Measurements from ENCODE around the gene TBC1D3I. TPM values are rescaled to one million over a fixed set of nuclear protein-coding genes. Genes with fewer than 3 reads are reported as not detected.
"Not testable (repeated sequence)": the region's sequence is repeated elsewhere in the genome, so short reads cannot be mapped to it uniquely, and the experiment has no call there.

The TBC1D3I gene
- 0.15 TPM in 1 of 2 replicates, not detected in the other for total RNA-seq (2016; rRNA removed; fragmentation: Illumina TruSeq; extraction: Trizol)
- total RNA-seq (2016; cell fraction: cytosol; rRNA removed; fragmentation: Illumina TruSeq; extraction: Trizol; ENCODE audit: low read depth), result 0.20 TPM in 1 of 2 replicates, not detected in the other
- 0.32 TPM in 1 of 2 replicates, not detected in the other for total RNA-seq (2016; cell fraction: insoluble cytoplasmic fraction; rRNA removed; fragmentation: Illumina TruSeq; extraction: Trizol)
- not detected in 2 replicates for total RNA-seq (2016; cell fraction: membrane; rRNA removed; fragmentation: Illumina TruSeq; extraction: Trizol)
- total RNA-seq (2016; cell fraction: nucleus; rRNA removed; fragmentation: Illumina TruSeq; extraction: Trizol), result 0.37 TPM in 1 of 2 replicates, not detected in the other
- 0.30 and 0.53 TPM in 2 replicates for polyA plus RNA-seq (2011; rRNA removed)
- 0.43 TPM in 1 of 2 replicates, not detected in the other for polyA plus RNA-seq (2011; cell fraction: cytosol; rRNA removed)
- polyA plus RNA-seq (2011; cell fraction: nucleus; rRNA removed), result 3.4 and 9.8 TPM in 2 replicates
- 0.28 and 0.34 TPM in 2 replicates for polyA plus RNA-seq (2012)
- not detected in 2 replicates for polyA plus RNA-seq (2016; cell fraction: cytosol; fragmentation: Illumina TruSeq; extraction: Trizol; ENCODE audit: low read depth)
- not detected in 2 replicates for polyA plus RNA-seq (2016; cell fraction: insoluble cytoplasmic fraction; fragmentation: Illumina TruSeq; extraction: Trizol; ENCODE audit: low read depth)
- not detected in 2 replicates for polyA plus RNA-seq (2016; cell fraction: membrane; fragmentation: Illumina TruSeq; extraction: Trizol; ENCODE audit: low read depth)
- polyA plus RNA-seq (2016; cell fraction: nucleus; fragmentation: Illumina TruSeq; extraction: Trizol; ENCODE audit: insufficient read depth, low read depth), result 1.1 and 2.2 TPM in 2 replicates
- polyA minus RNA-seq (2011; rRNA and poly(A)+ RNA removed; ENCODE audit: low replicate concordance), result 0.10 TPM in 1 of 2 replicates, not detected in the other
- polyA minus RNA-seq (2011; cell fraction: cytosol; rRNA and poly(A)+ RNA removed), result not detected in 2 replicates
- polyA minus RNA-seq (2011; cell fraction: nucleus; rRNA and poly(A)+ RNA removed), result 0.37 and 1.8 TPM in 2 replicates
- percentile 31 among the genes with signal in this experiment for Bru-seq, nascent RNA
- BruChase-seq, experiment 1, labeled RNA remaining after a 6-hour chase, result percentile 36 among the genes with signal in this experiment
- percentile 37 among the genes with signal in this experiment for BruChase-seq, experiment 2, labeled RNA remaining after a 2-hour chase
- long read RNA-seq, experiment 1, result 0 reads
- long read RNA-seq, experiment 2, result 0 reads

- intact Hi-C loops (cut with micrococcal nuclease; ENCODE audit: unreplicated experiment); H2AFZ ChIP-seq (ENCODE audit: low read length); FAIRE-seq; POLR2A ChIA-PET; H3K9ac ChIP-seq (ENCODE audit: insufficient read depth, low read depth, low read length); H3K36me3 ChIP-seq (replicated peaks in 1 of 2; ENCODE audit: control insufficient read depth in 1 of 2, insufficient read depth in 2 of 2, low read length in 2 of 2); H3K4me2 ChIP-seq (ENCODE audit: low read depth, low read length); H3K27ac ChIP-seq (ENCODE audit: extremely low read length, insufficient read depth, low read length); H3K27me3 ChIP-seq (ENCODE audit: control insufficient read depth in 1 of 2, insufficient read depth in 2 of 2, low read length in 2 of 2); CTCF ChIA-PET (ENCODE audit: low intra/inter-chr PET ratio, low total read pairs); H3K4me1 ChIP-seq (ENCODE audit: insufficient read depth, low read length); H3K79me2 ChIP-seq (ENCODE audit: insufficient read depth, low read length); H3K9me3 ChIP-seq (ENCODE audit: low read length); ATAC-seq; BruUV-seq (replicated peaks); H4K20me1 ChIP-seq (ENCODE audit: insufficient read depth, low read length); in situ Hi-C loops (cut with HindIII; ENCODE audit: extremely low pct_ligation_motif_present, low pct_unique_long_range_greater_than_20kb); H3K4me3 ChIP-seq (replicated peaks in 1 of 3; ENCODE audit: insufficient read depth in 1 of 3, low read depth in 2 of 3, low read length in 3 of 3); DNase-seq (ENCODE audit: low spot score): not testable (repeated sequence)
- no CpG with 5 or more reads among the region's 11 CpGs for WGBS (ENCODE audit: low lambda C conversion rate)
Observed at GRCh38 chr17:36264470-36264869, at the start of gene TBC1D3I. TBC1D3I (minus strand) TSS chr17:36264570; CDS start chr17:36262985, 1,585 bp downstream.

- FAIRE-seq, result not testable (repeated sequence)
Observed at GRCh38 chr17:36295161-36295560, 30.8 kb upstream of the TBC1D3I start.

GRCh38 chr17:36289965-36290612, 25.7 kb upstream of the TBC1D3I start:
- in situ Hi-C loops (cut with HindIII; ENCODE audit: extremely low pct_ligation_motif_present, low pct_unique_long_range_greater_than_20kb); H3K9ac ChIP-seq (ENCODE audit: insufficient read depth, low read depth, low read length); H3K4me2 ChIP-seq (ENCODE audit: low read depth, low read length); intact Hi-C loops (cut with micrococcal nuclease; ENCODE audit: unreplicated experiment); CTCF ChIA-PET (ENCODE audit: low intra/inter-chr PET ratio, low total read pairs); BruUV-seq (replicated peaks); H3K79me2 ChIP-seq (ENCODE audit: insufficient read depth, low read length); H3K4me1 ChIP-seq (ENCODE audit: insufficient read depth, low read length); H3K4me3 ChIP-seq (replicated peaks in 1 of 3; ENCODE audit: insufficient read depth in 1 of 3, low read depth in 2 of 3, low read length in 3 of 3); FAIRE-seq; H3K9me3 ChIP-seq (ENCODE audit: low read length); H3K36me3 ChIP-seq (replicated peaks in 1 of 2; ENCODE audit: control insufficient read depth in 1 of 2, insufficient read depth in 2 of 2, low read length in 2 of 2); H4K20me1 ChIP-seq (ENCODE audit: insufficient read depth, low read length); H2AFZ ChIP-seq (ENCODE audit: low read length); H3K27me3 ChIP-seq (ENCODE audit: control insufficient read depth in 1 of 2, insufficient read depth in 2 of 2, low read length in 2 of 2); DNase-seq (ENCODE audit: low spot score); POLR2A ChIA-PET; H3K27ac ChIP-seq (ENCODE audit: extremely low read length, insufficient read depth, low read length): not testable (repeated sequence)
- WGBS (ENCODE audit: low lambda C conversion rate), result 3% methylated on average over 1 of the region's 2 CpGs
- ATAC-seq, result peak; percentile 57

More at GRCh38 chr17:36295161-36295560, 30.8 kb upstream of the TBC1D3I start:
- DNase-seq (ENCODE audit: low spot score); intact Hi-C loops (cut with micrococcal nuclease; ENCODE audit: unreplicated experiment); POLR2A ChIA-PET; H3K9ac ChIP-seq (ENCODE audit: insufficient read depth, low read depth, low read length); H3K36me3 ChIP-seq (replicated peaks in 1 of 2; ENCODE audit: control insufficient read depth in 1 of 2, insufficient read depth in 2 of 2, low read length in 2 of 2); in situ Hi-C loops (cut with HindIII; ENCODE audit: extremely low pct_ligation_motif_present, low pct_unique_long_range_greater_than_20kb); CTCF ChIA-PET (ENCODE audit: low intra/inter-chr PET ratio, low total read pairs); H3K9me3 ChIP-seq (ENCODE audit: low read length); ATAC-seq; H3K27me3 ChIP-seq (ENCODE audit: control insufficient read depth in 1 of 2, insufficient read depth in 2 of 2, low read length in 2 of 2); H3K79me2 ChIP-seq (ENCODE audit: insufficient read depth, low read length); H3K4me2 ChIP-seq (ENCODE audit: low read depth, low read length); H4K20me1 ChIP-seq (ENCODE audit: insufficient read depth, low read length); H3K4me1 ChIP-seq (ENCODE audit: insufficient read depth, low read length); H3K4me3 ChIP-seq (replicated peaks in 1 of 3; ENCODE audit: insufficient read depth in 1 of 3, low read depth in 2 of 3, low read length in 3 of 3); H2AFZ ChIP-seq (ENCODE audit: low read length); H3K27ac ChIP-seq (ENCODE audit: extremely low read length, insufficient read depth, low read length): not testable (repeated sequence)
- no CpG with 5 or more reads among the region's 1 CpG for WGBS (ENCODE audit: low lambda C conversion rate)
- TSS peak; percentile 51 for BruUV-seq (replicated peaks)
